K562 (cell line): ENCODE results near the gene SCG3. TPM values are rescaled to one million over a fixed set of nuclear protein-coding genes. Genes with fewer than 3 reads are reported as not detected.

Experiments
- ATAC-seq: fragments of 200-7000 bp; cut with Tn5 transposase; 3 replicates; pipeline ENCODE4 v1.9.1; 2020; ENCODE audit warnings: moderate library complexity
- BruUV-seq: library from RNA; stranded (reverse); fragments of 400-500 nt; replicated peaks from 2 replicates; lab custom pipeline; 2021; lab: Mats Ljungman, UMichigan
- CTCF ChIA-PET: fragments of 300-600 bp; formaldehyde crosslinking; extraction: SDS; loops from one replicate; lab custom pipeline; 2021; ENCODE audit warnings: low intra/inter-chr PET ratio; lab: Yijun Ruan, JAX
- POLR2A ChIA-PET: fragments of 300-600, 350-650 bp; sonication (Branson Sonifier 250); formaldehyde crosslinking; extraction: SDS; loops from one replicate; lab custom pipeline; 2021; ENCODE audit warnings: antibody characterized with exemption, inconsistent platforms; lab: Yijun Ruan, JAX
- DNase-seq, 4 experiments: peaks; one replicate each; pipeline versions ENCODE4 v3.0.0 to v3.0.0-alpha.2; 2011 to 2018; ENCODE audit warnings: low spot score in 3 of 4, mixed read lengths in 3 of 4; ENCODE audit errors: extremely low read depth in 1 of 4
- FAIRE-seq: peaks from 2 replicates; lab custom pipeline; 2011; peaks lifted over from hg19 to GRCh38; lab: Jason Lieb, UNC
- H2AFZ ChIP-seq: 2 replicates; pipeline ENCODE4 v1.6.0; 2011; ENCODE audit warnings: low read depth, low read length, control low read depth, inconsistent platforms
- H3K27ac ChIP-seq: fragments of 200-600 bp; 3 replicates; pipeline ENCODE4 v1.8.0; 2011; ENCODE audit warnings: low read depth, mild to moderate bottlenecking, control low read depth, inconsistent platforms, low read length, moderate library complexity, mixed read lengths; ENCODE audit errors: extremely low read depth
- H3K27me3 ChIP-seq, 2 experiments: fragments of 300-600 bp in 1 of 2; 2 replicates in 1 of 2; 3 replicates in 1 of 2; pipeline versions ENCODE4 v1.6.0 to v1.8.0; 2011; ENCODE audit warnings: inconsistent platforms in 2 of 2, low read length in 2 of 2, mild to moderate bottlenecking in 1 of 2, mixed read lengths in 1 of 2, moderate library complexity in 1 of 2; ENCODE audit not compliant: control insufficient read depth in 2 of 2, insufficient read depth in 2 of 2
- H3K36me3 ChIP-seq: fragments of 300-600 bp; 3 replicates; pipeline ENCODE4 v1.8.0; 2011; ENCODE audit warnings: mild to moderate bottlenecking, low read length, inconsistent platforms; ENCODE audit not compliant: control insufficient read depth, insufficient read depth
- H3K4me1 ChIP-seq, 2 experiments: fragments of 200-600 bp in 1 of 2; replicated peaks in 1 of 2; 2 replicates in 1 of 2; 3 replicates in 1 of 2; pipeline versions ENCODE4 v1.5.1 to v1.8.0; 2011; ENCODE audit warnings: inconsistent platforms in 2 of 2, low read length in 2 of 2, mild to moderate bottlenecking in 1 of 2, mixed read lengths in 1 of 2, moderate library complexity in 1 of 2; ENCODE audit not compliant: control insufficient read depth in 2 of 2, insufficient read depth in 2 of 2
- H3K4me2 ChIP-seq: 2 replicates; pipeline ENCODE4 v1.6.1; 2011; ENCODE audit warnings: low read length, control low read depth, inconsistent platforms, mixed read lengths; ENCODE audit not compliant: insufficient read depth
- H3K4me3 ChIP-seq: fragments of 200-600 bp; sonication (generic), shearing (Covaris generic); 2 replicates; pipeline ENCODE4 v1.5.1; 2016; ENCODE audit warnings: control low read depth, inconsistent platforms
- H3K79me2 ChIP-seq: fragments of 200-600 bp; 3 replicates; pipeline ENCODE4 v1.8.0; 2011; ENCODE audit warnings: low read length, inconsistent platforms; ENCODE audit not compliant: control insufficient read depth, insufficient read depth
- H3K9ac ChIP-seq, 2 experiments: 2 replicates each; pipeline versions ENCODE4 v1.6.0 to v1.6.1; 2011; ENCODE audit warnings: low read depth in 2 of 2, low read length in 2 of 2, control low read depth in 1 of 2, inconsistent platforms in 1 of 2, mild to moderate bottlenecking in 1 of 2, mixed read lengths in 1 of 2; ENCODE audit not compliant: insufficient read depth in 1 of 2
- H3K9me1 ChIP-seq: one replicate; pipeline ENCODE4 v1.6.0; 2011; ENCODE audit warnings: inconsistent platforms, mild to moderate bottlenecking, low read length, moderate library complexity; ENCODE audit not compliant: control insufficient read depth, insufficient read depth
- H3K9me3 ChIP-seq: replicated peaks from 2 replicates; pipeline ENCODE4 v1.5.1; 2011; ENCODE audit warnings: low read depth, low read length, inconsistent platforms; ENCODE audit not compliant: control insufficient read depth, insufficient read depth
- H4K20me1 ChIP-seq: replicated peaks from 2 replicates; pipeline ENCODE4 v1.6.1; 2011; ENCODE audit warnings: low read length, inconsistent platforms, mixed read lengths; ENCODE audit not compliant: control insufficient read depth, insufficient read depth
- CEBPG ChIP-seq, 3 experiments: fragments of 200-800 bp in 1 of 3; sonication (Bioruptor generic) in 1 of 3; sonication (generic) in 1 of 3; formaldehyde crosslinking in 1 of 3; IDR thresholded peaks in 2 of 3; conservative IDR thresholded peaks in 1 of 3; 2 replicates each; pipeline versions ENCODE4 v1.6.1 to v1.8.0; 2016 to 2022; ENCODE audit warnings: missing compliant biosample characterization in 2 of 3, missing genetic modification characterization in 2 of 3, mild to moderate bottlenecking in 1 of 3, missing genetic modification reagents in 1 of 3
- E2F1 ChIP-seq: sonication (generic); formaldehyde crosslinking; IDR thresholded peaks from 2 replicates; pipeline ENCODE4 v1.8.1; 2023; ENCODE audit warnings: mild to moderate bottlenecking, missing genetic modification reagents, moderate library complexity
- GATAD2B ChIP-seq: fragments of 450-650 bp; IDR thresholded peaks from 2 replicates; pipeline ENCODE4 v1.6.1; 2017; ENCODE audit warnings: mild to moderate bottlenecking, borderline replicate concordance
- KLF10 ChIP-seq: fragments of 250-450 bp; sonication (Bioruptor Pico); IDR thresholded peaks from 2 replicates; pipeline ENCODE4 v1.6.1; 2021; ENCODE audit warnings: matching md5 sums
- POLR3A ChIP-seq: IDR thresholded peaks from 2 replicates; pipeline ENCODE4 v1.6.1; 2011; ENCODE audit warnings: borderline replicate concordance, mild to moderate bottlenecking, moderate library complexity; ENCODE audit not compliant: insufficient read length, insufficient read depth; ENCODE audit errors: extremely low read depth
- SMAD3 ChIP-seq: fragments of 450-650 bp; formaldehyde crosslinking; conservative IDR thresholded peaks from 2 replicates; pipeline ENCODE4 v1.4.0; 2020; ENCODE audit warnings: mild to moderate bottlenecking
- TRIM24 ChIP-seq, 2 experiments: fragments of 450-650 bp; IDR thresholded peaks; 2 replicates each; pipeline ENCODE4 v1.6.1; 2016
- ZC3H11A ChIP-seq: IDR thresholded peaks from 2 replicates; pipeline ENCODE4 v1.6.1; 2012; ENCODE audit warnings: low read depth, low read length, improper control_type of control experiment
- ZNF239 ChIP-seq: fragments of 250-450 bp; sonication (Bioruptor Pico); IDR thresholded peaks from 2 replicates; pipeline ENCODE4 v1.4.0; 2020; ENCODE audit warnings: mild to moderate bottlenecking
- ZNF24 ChIP-seq: fragments of 450-650 bp; IDR thresholded peaks from 2 replicates; pipeline ENCODE4 v1.6.1; 2016
- ZNF384 ChIP-seq: IDR thresholded peaks from 2 replicates; pipeline ENCODE4 v1.6.1; 2012; ENCODE audit warnings: low read depth, low read length, improper control_type of control experiment
- WGBS: fragments of 100-300 bp; shearing (Covaris generic); methylation state at CpG from one replicate; pipeline ENCODE4 v1.1.6; 2016; ENCODE audit warnings: low coverage, mixed read lengths; ENCODE audit not compliant: insufficient coverage; ENCODE audit errors: missing lambda C conversion rate; 5-methylcytosine and 5-hydroxymethylcytosine counted together
- in situ Hi-C: fragments of 300-500 bp; cut with MboI; formaldehyde crosslinking; loops from 4 replicates; pipeline ENCODE4 v1.15.0; 2018; ENCODE audit warnings: inconsistent platforms, mixed read lengths
- intact Hi-C: fragments of 100-400 bp; cut with micrococcal nuclease; formaldehyde crosslinking; loops from 2 replicates; pipeline ENCODE4 v1.14.2; 2022
- polyA plus RNA-seq, 8 experiments: library from polyadenylated mRNA; depleted of rRNA in 4 of 8; stranded (reverse) in 5 of 8; unstranded in 3 of 8; fragments of >200 nt; fragmentation: Nextera tagmentation in 2 of 8; fragmentation: Illumina TruSeq in 1 of 8; extraction: Ambion mirVana in 2 of 8; extraction: Trizol in 1 of 8; gene quantifications; 2 replicates each; pipeline versions ENCODE4 v1.2.1 to v1.2.3, GENCODE V29; 2011 to 2014; ENCODE audit warnings: inconsistent platforms in 1 of 8, missing spikeins in 1 of 8
- total RNA-seq, 7 experiments: library from RNA; depleted of rRNA in 6 of 7; stranded (reverse); fragments of >200 nt in 6 of 7; fragmentation: Illumina TruSeq in 2 of 7; extraction: Trizol in 2 of 7; gene quantifications; 2 replicates each; pipeline versions ENCODE4 v1.2.1 to v1.2.3, GENCODE V29; 2011 to 2021; ENCODE audit warnings: low replicate concordance in 1 of 7
- TF ChIP-seq, protein P1 (sequence below), 2 experiments: fragments of 450-650 bp in 1 of 2; sonication (generic) in 1 of 2; formaldehyde crosslinking in 1 of 2; IDR thresholded peaks in 1 of 2; conservative IDR thresholded peaks in 1 of 2; 2 replicates each; pipeline versions ENCODE4 v1.6.1 to v1.8.1; 2016 to 2023; ENCODE audit warnings: mild to moderate bottlenecking in 2 of 2, moderate library complexity in 2 of 2, inconsistent platforms in 1 of 2, missing genetic modification reagents in 1 of 2
- TF ChIP-seq, protein P2 (sequence below): sonication (generic); formaldehyde crosslinking; IDR thresholded peaks from 2 replicates; pipeline ENCODE4 v1.8.1; 2023; ENCODE audit warnings: mild to moderate bottlenecking, missing genetic modification reagents
- TF ChIP-seq, protein P3 (sequence below): fragments of 250-450 bp; sonication (Bioruptor Pico); IDR thresholded peaks from 2 replicates; pipeline ENCODE4 v1.9.0; 2021; ENCODE audit warnings: mild to moderate bottlenecking

SCG3 gene
- total and polyA plus RNA-seq, 9 of the 15 experiments (the other 6 are each of a cell fraction or from before 2014, with no cell fraction given) = 13.0 to 43.8 (median 21.0) TPM

DNA sequence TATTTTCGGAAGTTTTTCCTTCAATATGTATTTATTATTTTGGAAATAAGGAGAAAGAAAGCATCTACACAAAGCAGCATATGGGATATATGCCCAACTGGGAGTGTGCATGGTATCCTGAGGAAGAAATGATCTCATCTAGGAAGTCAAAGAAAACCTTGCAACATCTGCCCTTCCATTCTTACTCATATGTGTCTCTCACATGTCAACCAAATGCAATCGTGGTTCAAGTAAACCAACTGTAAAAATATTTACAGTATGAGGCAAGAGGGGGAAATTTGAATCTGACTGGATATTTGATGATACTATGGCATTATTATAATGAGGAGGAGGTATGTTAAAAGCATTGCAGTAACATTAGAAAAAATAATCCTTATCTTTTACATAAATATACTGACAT, 3.2 kb upstream of the SCG3 start:
- H3K9me3 ChIP-seq = no peaks in the 10 kb centered on the region
- in situ Hi-C loops = no loop called here
- no peak for FAIRE-seq
- no peak overlapping the region for H3K4me2 ChIP-seq
- H3K27me3 ChIP-seq = no peaks in the 10 kb centered on the region
- H3K9ac ChIP-seq = no peak overlapping the region
- CTCF ChIA-PET = no interaction called here
- H3K4me1 ChIP-seq = peaks cover 14% of the 10 kb centered on the region in 2 experiments; a peak in 4 of 5 replicates
- H3K9me1 ChIP-seq = no peaks in the 10 kb centered on the region
- no peak overlapping the region for H2AFZ ChIP-seq
- no peaks in the 10 kb centered on the region for H3K36me3 ChIP-seq
- H3K27ac ChIP-seq = no peak overlapping the region
- intact Hi-C loops = no loop called here
- 18% methylated on average over 2 of the region's 2 CpGs for WGBS
- no peaks in the 10 kb centered on the region for H4K20me1 ChIP-seq
- POLR2A ChIA-PET = no interaction called here
- no peak overlapping the region for H3K4me3 ChIP-seq
- no peaks in the 10 kb centered on the region; the same call in 2 of the 3 replicates for H3K79me2 ChIP-seq
- TF ChIP-seq SMAD3 (no peak), CEBPG (CRISPR knock-in tag; IDR thresholded peaks at IDR 0.05) (no peak), CEBPG (tag; conservative IDR thresholded peaks at IDR 0.05 in 1 of 2, IDR thresholded peaks at IDR 0.05 in 1 of 2) (peak in 1 of 2 experiments; percentile 94; a peak in 2 of 4 replicates), POLR3A (no peak), TRIM24 (IDR thresholded peaks at IDR 0.05) (peak in 1 of 2 experiments; percentile 23; a peak in 1 of 4 replicates), GATAD2B (no peak), ZNF239 (CRISPR knock-in tag) (no peak), E2F1 (CRISPR knock-in tag) (no peak), ZNF24 (no peak), KLF10 (CRISPR knock-in tag) (no peak), ZNF384 (no peak), ZC3H11A (no peak)
- TF ChIP-seq, protein P1, sequence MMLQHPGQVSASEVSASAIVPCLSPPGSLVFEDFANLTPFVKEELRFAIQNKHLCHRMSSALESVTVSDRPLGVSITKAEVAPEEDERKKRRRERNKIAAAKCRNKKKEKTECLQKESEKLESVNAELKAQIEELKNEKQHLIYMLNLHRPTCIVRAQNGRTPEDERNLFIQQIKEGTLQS (IDR thresholded peaks at IDR 0.05) = peak; percentile 54
- TF ChIP-seq, protein P1 (CRISPR knock-in tag; conservative IDR thresholded peaks at IDR 0.05) = no peak
- TF ChIP-seq, protein P2, sequence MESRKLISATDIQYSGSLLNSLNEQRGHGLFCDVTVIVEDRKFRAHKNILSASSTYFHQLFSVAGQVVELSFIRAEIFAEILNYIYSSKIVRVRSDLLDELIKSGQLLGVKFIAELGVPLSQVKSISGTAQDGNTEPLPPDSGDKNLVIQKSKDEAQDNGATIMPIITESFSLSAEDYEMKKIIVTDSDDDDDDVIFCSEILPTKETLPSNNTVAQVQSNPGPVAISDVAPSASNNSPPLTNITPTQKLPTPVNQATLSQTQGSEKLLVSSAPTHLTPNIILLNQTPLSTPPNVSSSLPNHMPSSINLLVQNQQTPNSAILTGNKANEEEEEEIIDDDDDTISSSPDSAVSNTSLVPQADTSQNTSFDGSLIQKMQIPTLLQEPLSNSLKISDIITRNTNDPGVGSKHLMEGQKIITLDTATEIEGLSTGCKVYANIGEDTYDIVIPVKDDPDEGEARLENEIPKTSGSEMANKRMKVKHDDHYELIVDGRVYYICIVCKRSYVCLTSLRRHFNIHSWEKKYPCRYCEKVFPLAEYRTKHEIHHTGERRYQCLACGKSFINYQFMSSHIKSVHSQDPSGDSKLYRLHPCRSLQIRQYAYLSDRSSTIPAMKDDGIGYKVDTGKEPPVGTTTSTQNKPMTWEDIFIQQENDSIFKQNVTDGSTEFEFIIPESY (CRISPR knock-in tag) = no peak
- TF ChIP-seq, protein P3, sequence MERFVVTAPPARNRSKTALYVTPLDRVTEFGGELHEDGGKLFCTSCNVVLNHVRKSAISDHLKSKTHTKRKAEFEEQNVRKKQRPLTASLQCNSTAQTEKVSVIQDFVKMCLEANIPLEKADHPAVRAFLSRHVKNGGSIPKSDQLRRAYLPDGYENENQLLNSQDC (CRISPR knock-in tag) = no peak
- ATAC-seq = no peak
- BruUV-seq = no TSS peak
- no peak for DNase-seq
